SU-DHL-6 (cell line): Measurements from ENCODE around the gene TACR1.

ENCODE experiments used
- CTCF ChIP-seq: fragments of 200-600 bp; sonication (generic); IDR thresholded peaks from one replicate; pipeline ENCODE4 v1.5.1; 2017; ENCODE audit warnings: antibody characterized with exemption, mild to moderate bottlenecking, low read length, moderate library complexity; ENCODE audit not compliant: insufficient read depth, poor library complexity, severe bottlenecking
- EZH2phosphoT487 ChIP-seq: fragments of 200-600 bp; sonication (generic), shearing (Covaris generic); conservative IDR thresholded peaks from 2 replicates; pipeline ENCODE4 v1.6.1; 2018; ENCODE audit warnings: mild to moderate bottlenecking, antibody characterized with exemption, low read length, moderate library complexity, mixed read lengths

- TF ChIP-seq CTCF (no peak), EZH2phosphoT487 (no peak)
Measured at GRCh38 chr2:75146606-75147332, 52.6 kb downstream of the TACR1 start.
